Measurements from ENCODE around the gene SLC16A10. TPM values are rescaled to one million over a fixed set of nuclear protein-coding genes. Genes with fewer than 3 reads are reported as not detected.
"Not testable (repeated sequence)": the region's sequence is repeated elsewhere in the genome, so short reads cannot be mapped to it uniquely, and the experiment has no call there.

Gene SLC16A10
- total and polyA plus RNA-seq, 2 donors from 2014 or later: 3.7 to 5.9 TPM

GRCh38 chr6:111185954-111186353 lies 98.7 kb downstream of the SLC16A10 start:
- H3K4me1 ChIP-seq (ENCODE audit: control insufficient read depth in 2 of 3, insufficient read depth in 2 of 3, low read depth in 1 of 3, low read length in 3 of 3): peaks cover 0 to 9% (median 5%) of the 10 kb centered on the region in 3 donors
- no peak overlapping the region for H3K27ac ChIP-seq (ENCODE audit: low read depth in 2 of 2, low read length in 2 of 2)
- intact Hi-C loops (cut with DNase I): no loop called here
- H3K9me3 ChIP-seq (ENCODE audit: control insufficient read depth in 2 of 3, insufficient read depth in 1 of 3, low read length in 3 of 3): no peaks in the 10 kb centered on the region
- DNase-seq (no peak), FAIRE-seq (no peak)
- no peak for TF ChIP-seq CTCF (IDR thresholded peaks at IDR 0.05; ENCODE audit: borderline replicate concordance, extremely low read depth, insufficient read depth)
- no peak overlapping the region for H3K9ac ChIP-seq (ENCODE audit: low read length in 3 of 3)
- H3K27me3 ChIP-seq (ENCODE audit: control insufficient read depth, insufficient read depth, low read length): no peaks in the 10 kb centered on the region
- H3K36me3 ChIP-seq (ENCODE audit: control insufficient read depth in 2 of 3, insufficient read depth in 3 of 3, low read length in 3 of 3): no peaks in the 10 kb centered on the region
- H3K4me3 ChIP-seq (ENCODE audit: low read length in 3 of 3): no peak overlapping the region

GRCh38 chr6:111187874-111188273 lies 100.6 kb downstream of the SLC16A10 start:
- no peak overlapping the region for H3K9ac ChIP-seq (ENCODE audit: low read length in 3 of 3)
- no peaks in the 10 kb centered on the region for H3K27me3 ChIP-seq (ENCODE audit: control insufficient read depth, insufficient read depth, low read length)
- intact Hi-C loops (cut with DNase I): no loop called here
- H3K9me3 ChIP-seq (ENCODE audit: control insufficient read depth in 2 of 3, insufficient read depth in 1 of 3, low read length in 3 of 3): no peaks in the 10 kb centered on the region
- no peaks in the 10 kb centered on the region for H3K36me3 ChIP-seq (ENCODE audit: control insufficient read depth in 2 of 3, insufficient read depth in 3 of 3, low read length in 3 of 3)
- DNase-seq (no peak), FAIRE-seq (no peak)
- no peak for TF ChIP-seq CTCF (IDR thresholded peaks at IDR 0.05; ENCODE audit: borderline replicate concordance, extremely low read depth, insufficient read depth)
- H3K27ac ChIP-seq (ENCODE audit: low read depth in 2 of 2, low read length in 2 of 2): no peak overlapping the region
- H3K4me1 ChIP-seq (ENCODE audit: control insufficient read depth in 2 of 3, insufficient read depth in 2 of 3, low read depth in 1 of 3, low read length in 3 of 3): peaks cover 0 to 9% (median 5%) of the 10 kb centered on the region in 3 donors
- H3K4me3 ChIP-seq (ENCODE audit: low read length in 3 of 3): no peak overlapping the region

- H3K9me3 ChIP-seq (ENCODE audit: control insufficient read depth in 2 of 3, insufficient read depth in 1 of 3, low read length in 3 of 3); H3K27ac ChIP-seq (ENCODE audit: low read depth in 2 of 2, low read length in 2 of 2); H3K36me3 ChIP-seq (ENCODE audit: control insufficient read depth in 2 of 3, insufficient read depth in 3 of 3, low read length in 3 of 3); H3K4me1 ChIP-seq (ENCODE audit: control insufficient read depth in 2 of 3, insufficient read depth in 2 of 3, low read depth in 1 of 3, low read length in 3 of 3); H3K9ac ChIP-seq (ENCODE audit: low read length in 3 of 3); intact Hi-C loops (cut with DNase I); DNase-seq; H3K4me3 ChIP-seq (ENCODE audit: low read length in 3 of 3); H3K27me3 ChIP-seq (ENCODE audit: control insufficient read depth, insufficient read depth, low read length); FAIRE-seq: not testable (repeated sequence)
Measured at GRCh38 chr6:111189666-111190210, 102.4 kb downstream of the SLC16A10 start.

- no peak overlapping the region for H3K4me3 ChIP-seq (ENCODE audit: low read length in 3 of 3)
- no peaks in the 10 kb centered on the region for H3K36me3 ChIP-seq (ENCODE audit: control insufficient read depth in 2 of 3, insufficient read depth in 3 of 3, low read length in 3 of 3)
- no peaks in the 10 kb centered on the region for H3K9me3 ChIP-seq (ENCODE audit: control insufficient read depth in 2 of 3, insufficient read depth in 1 of 3, low read length in 3 of 3)
- intact Hi-C loops (cut with DNase I): no loop called here
- H3K27ac ChIP-seq (ENCODE audit: low read depth in 2 of 2, low read length in 2 of 2): no peak overlapping the region
- no peak overlapping the region for H3K9ac ChIP-seq (ENCODE audit: low read length in 3 of 3)
- DNase-seq (no peak), FAIRE-seq (no peak)
- H3K27me3 ChIP-seq (ENCODE audit: control insufficient read depth, insufficient read depth, low read length): no peaks in the 10 kb centered on the region
- no peak for TF ChIP-seq CTCF (IDR thresholded peaks at IDR 0.05; ENCODE audit: borderline replicate concordance, extremely low read depth, insufficient read depth)
- no peaks in the 10 kb centered on the region for H3K4me1 ChIP-seq (ENCODE audit: control insufficient read depth in 2 of 3, insufficient read depth in 2 of 3, low read depth in 1 of 3, low read length in 3 of 3)
Measured at GRCh38 chr6:111190637-111191036, 103.3 kb downstream of the SLC16A10 start.

- FAIRE-seq; H3K4me1 ChIP-seq (ENCODE audit: control insufficient read depth in 2 of 3, insufficient read depth in 2 of 3, low read depth in 1 of 3, low read length in 3 of 3); H3K27ac ChIP-seq (ENCODE audit: low read depth in 2 of 2, low read length in 2 of 2); H3K36me3 ChIP-seq (ENCODE audit: control insufficient read depth in 2 of 3, insufficient read depth in 3 of 3, low read length in 3 of 3); H3K4me3 ChIP-seq (ENCODE audit: low read length in 3 of 3); H3K9me3 ChIP-seq (ENCODE audit: control insufficient read depth in 2 of 3, insufficient read depth in 1 of 3, low read length in 3 of 3); H3K9ac ChIP-seq (ENCODE audit: low read length in 3 of 3); H3K27me3 ChIP-seq (ENCODE audit: control insufficient read depth, insufficient read depth, low read length); DNase-seq; intact Hi-C loops (cut with DNase I): not testable (repeated sequence)
Measured at GRCh38 chr6:111191136-111191535, 103.8 kb downstream of the SLC16A10 start.
